Heart left ventricle (tissue), 16 donors: ENCODE measurements around the gene ATM. TPM values are rescaled to one million over a fixed set of nuclear protein-coding genes. Genes with fewer than 3 reads are reported as not detected.

Experiments
- ATAC-seq, 4 donors: fragments of 200-7000 bp; cut with Tn5 transposase; one replicate each; pipeline ENCODE4 v1.9.1; 2020 to 2022; ENCODE audit warnings: moderate library complexity in 4 of 4, mild to moderate bottlenecking in 3 of 4, moderate number of reproducible peaks in 1 of 4
- DNase-seq, 5 donors: peaks; one replicate each; pipeline ENCODE4 v3.0.0-alpha.2; 2020
- H3K27ac ChIP-seq, 12 donors: fragments of 200-600 bp; sonication (generic) in 4 of 12; one replicate each; pipeline versions ENCODE4 v1.5.0 to v1.8.0; 2016 to 2022; ENCODE audit warnings: mild to moderate bottlenecking in 2 of 12
- H3K27me3 ChIP-seq, 9 donors: fragments of 200-600 bp; sonication (generic) in 2 of 9; one replicate each; pipeline versions ENCODE4 v1.5.1 to v1.8.0; 2016 to 2022; ENCODE audit warnings: mild to moderate bottlenecking in 3 of 9
- H3K36me3 ChIP-seq, 9 donors: fragments of 200-600 bp; sonication (generic) in 2 of 9; one replicate each; pipeline versions ENCODE4 v1.5.0 to v1.8.0; 2018 to 2022; ENCODE audit warnings: mild to moderate bottlenecking in 2 of 9
- H3K4me1 ChIP-seq, 12 donors: fragments of 200-600 bp; sonication (generic) in 4 of 12; one replicate each; pipeline versions ENCODE4 v1.5.0 to v1.8.0; 2016 to 2022; ENCODE audit warnings: mild to moderate bottlenecking in 3 of 12
- H3K4me3 ChIP-seq, 12 donors: fragments of 200-600 bp; sonication (generic) in 4 of 12; one replicate each; pipeline versions ENCODE4 v1.5.0 to v1.8.0; 2017 to 2022; ENCODE audit warnings: mild to moderate bottlenecking in 9 of 12, moderate library complexity in 4 of 12
- H3K9me3 ChIP-seq, 12 donors: fragments of 200-600 bp; sonication (generic) in 4 of 12; one replicate each; pipeline versions ENCODE4 v1.5.0 to v1.8.0; 2016 to 2022; ENCODE audit warnings: mild to moderate bottlenecking in 1 of 12
- CTCF ChIP-seq, 12 donors: fragments of 200-600 bp; sonication (generic) in 4 of 12; IDR thresholded peaks; one replicate each; pipeline versions ENCODE4 v1.5.0 to v1.8.0; 2018 to 2022; ENCODE audit warnings: antibody characterized with exemption in 12 of 12, mild to moderate bottlenecking in 5 of 12
- POLR2A ChIP-seq, 2 donors: fragments of 450-650 bp; IDR thresholded peaks; one replicate each; pipeline ENCODE4 v1.6.1; 2017; ENCODE audit warnings: antibody characterized with exemption in 2 of 2, mild to moderate bottlenecking in 2 of 2, moderate library complexity in 2 of 2
- WGBS, 4 donors: extraction: QIAGEN DNeasy Blood & Tissue Kit in 2 of 4; methylation state at CpG; one replicate each; pipeline versions ENCODE4 v1.1.5 to v1.1.7; 2013 to 2018; 5-methylcytosine and 5-hydroxymethylcytosine counted together
- intact Hi-C, 10 donors: fragments of 100-400 bp; cut with DNase I; formaldehyde crosslinking; loops; one replicate each; pipeline versions ENCODE4 v1.11.1 to v1.14.2; 2022
- polyA plus RNA-seq, 2 donors: library from polyadenylated mRNA; stranded (reverse); fragments of 200-250 nt; gene quantifications; one replicate each; pipeline ENCODE4 v1.2.3, GENCODE V29; 2013
- total RNA-seq, 9 donors: library from RNA; depleted of rRNA in 2 of 9; stranded (reverse); fragments of >200 nt in 2 of 9; fragmentation: NEBNext Ultra II Directional in 3 of 9; extraction: Animal tissue kit (Norgen Biotek cat#: 25700) in 3 of 9; gene quantifications; one replicate each; pipeline versions ENCODE4 v1.1.0 to v1.2.4, GENCODE V29; 2016 to 2023
- donor health status: ischemic (EF 13 %, LVEDD 7.1; RV severe dilation, severe dysfunction).
- donor health status: healthy with polysubstance abuse.
- donor health status: DM: no; HTN: yes; CAD: no.
- donor health status: DM: no; HTN: no; CAD: no.
- donor health status: ischemic (EF 25% LVEDD 6.9; RV normal size, moderate dysfunction).
- donor health status: ischemic (EF 25% LVEDD 5.7; RV mildly dilated, moderate dysfunction).
- donor health status: healthy.
- donor health status: DM: yes; HTN: yes; CAD: no.
- donor health status: ischemic (EF 35%, LVEDD 5.7; RV mildly dilated, moderate dysfunction).
- donor health status: nonischemic (EF 11% LVEDD 7.7; RV severe dilation, severe dysfunction).
- donor health status: DM: yes; HTN: yes; CAD: no.
- donor health status: PGD.
- donor health status: ischemic (EF 29% LVEDD 5.4; RV normal size, mild dysfunction).
- donor health status: nonischemic (EF 23%, LVEDD 6.1; RV moderate dilation, normal function).

ATM gene
- total and polyA plus RNA-seq, 11 donors, result 14.0 to 50.8 (median 31.2) TPM

DNA sequence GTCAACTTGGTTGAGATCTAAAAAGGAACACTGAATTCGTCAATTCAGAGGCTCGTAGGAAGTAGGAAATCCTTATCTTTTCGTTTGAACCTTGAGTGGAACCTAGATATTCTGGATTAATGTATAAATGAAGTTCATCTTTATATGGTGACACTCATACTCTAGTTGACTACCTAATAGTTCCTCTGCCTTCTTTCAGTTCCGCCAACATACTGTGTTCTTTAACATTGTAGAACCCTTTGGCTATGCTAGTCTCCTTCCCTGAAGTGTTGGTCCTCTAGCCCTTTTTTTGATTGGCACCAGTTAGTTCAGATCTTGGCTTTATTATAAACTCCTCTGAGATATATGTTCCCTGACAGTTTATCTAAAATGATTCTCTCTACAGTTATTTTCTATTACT is 1.5 kb downstream of the ATM start:
- peak overlapping the region in 9 of 12 donors; percentile 68 to 93 (median 78) for H3K4me3 ChIP-seq
- peaks cover 0 to 25% (median 20%) of the 10 kb centered on the region in 9 donors for H3K36me3 ChIP-seq
- no peaks in the 10 kb centered on the region for H3K9me3 ChIP-seq
- peaks cover 0 to 79% (median 33%) of the 10 kb centered on the region in 12 donors for H3K4me1 ChIP-seq
- peak overlapping the region in 10 of 12 donors; percentile 89 to 96 (median 93) for H3K27ac ChIP-seq
- intact Hi-C loops, result loop anchor here in 6 of 10 donors (5.0 to 10.0 kb wide), 6 partner anchors 50 to 270 kb away; partner anchors contain the start of genes ACAT1 (in 2 of the 6), C11orf65 (in 1 of the 6), CUL5 (in 1 of the 6) and POGLUT3 (in 1 of the 6)
- DNase-seq (no peak), ATAC-seq (no peak)
- TF ChIP-seq POLR2A (IDR thresholded peaks at IDR 0.05), result no peak
- no peak for TF ChIP-seq CTCF (IDR thresholded peaks at IDR 0.05)
- H3K27me3 ChIP-seq, result no peaks in the 10 kb centered on the region
- 54 to 62% (median 57%) methylated on average over 4 of the region's 4 CpGs for WGBS, 4 donors

DNA sequence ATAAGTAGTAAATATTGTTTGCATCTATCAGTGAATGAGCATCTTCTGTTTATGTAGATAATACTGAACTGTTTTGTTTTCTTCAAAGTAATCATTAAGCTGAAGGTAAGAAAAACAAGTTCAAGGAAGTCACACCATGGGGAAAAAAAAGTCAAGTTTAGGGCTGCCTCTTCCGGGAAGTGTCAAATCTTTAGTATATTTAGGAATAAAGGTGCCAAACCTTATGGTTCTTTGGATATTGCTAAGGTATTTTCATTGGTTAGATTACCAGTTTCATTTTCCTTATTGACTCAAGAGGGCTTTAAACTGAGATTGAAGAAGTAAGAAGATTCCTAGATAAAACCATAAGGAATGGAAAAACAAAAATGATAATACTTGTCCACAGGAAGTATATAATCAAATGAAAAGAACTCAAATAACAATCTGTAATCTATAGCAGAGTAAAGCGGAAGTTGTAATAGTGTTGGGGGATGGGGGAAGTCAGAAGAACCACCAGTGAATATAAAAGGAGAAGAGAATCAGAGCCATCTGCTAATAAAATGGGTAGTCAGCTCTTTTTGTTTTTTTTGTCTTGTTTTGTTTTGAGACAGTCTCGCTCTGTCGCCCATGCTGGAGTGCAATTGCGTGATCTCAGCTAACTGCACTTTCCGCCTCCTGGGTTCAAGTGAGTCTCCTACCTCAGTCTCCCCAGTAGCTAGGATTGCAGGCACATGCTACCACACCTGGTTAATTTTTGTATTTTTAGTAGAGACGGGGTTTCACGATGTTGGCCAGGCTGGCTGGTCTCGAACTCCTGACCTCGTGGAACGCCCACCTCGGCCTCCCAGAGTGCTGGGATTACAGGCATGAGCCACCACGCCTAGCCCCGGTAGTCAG is 2.3 kb downstream of the ATM start:
- peaks cover 0 to 71% (median 31%) of the 10 kb centered on the region in 12 donors for H3K4me1 ChIP-seq
- H3K36me3 ChIP-seq, result peaks cover 0 to 33% (median 28%) of the 10 kb centered on the region in 9 donors
- intact Hi-C loops, result loop anchor here in 6 of 10 donors (5.0 to 10.0 kb wide), 6 partner anchors 50 to 270 kb away; partner anchors contain the start of genes ACAT1 (in 2 of the 6), C11orf65 (in 1 of the 6), CUL5 (in 1 of the 6) and POGLUT3 (in 1 of the 6)
- no peaks in the 10 kb centered on the region for H3K27me3 ChIP-seq
- DNase-seq, result no peak
- H3K27ac ChIP-seq, result peak overlapping the region in 6 of 12 donors; percentile 24 to 96 (median 92)
- peak overlapping the region in 7 of 12 donors; percentile 14 to 88 (median 74) for H3K4me3 ChIP-seq
- no peak for ATAC-seq
- TF ChIP-seq CTCF (IDR thresholded peaks at IDR 0.05) (no peak), POLR2A (IDR thresholded peaks at IDR 0.05) (no peak)
- WGBS, 4 donors, result 91 to 94% (median 92%) methylated on average over 14 of the region's 14 CpGs
- H3K9me3 ChIP-seq, result no peaks in the 10 kb centered on the region

- no peak for ATAC-seq
- H3K4me3 ChIP-seq, result peak overlapping the region in 1 of 12 donors; percentile 74
- TF ChIP-seq CTCF (IDR thresholded peaks at IDR 0.05) (no peak), POLR2A (IDR thresholded peaks at IDR 0.05) (no peak)
- intact Hi-C loops, result loop anchor here in 2 of 10 donors (10.0 kb wide), 2 partner anchors 51 to 269 kb away; partner anchors contain the start of gene POGLUT3 (in 1 of the 2)
- no peaks in the 10 kb centered on the region for H3K9me3 ChIP-seq
- no peak for DNase-seq
- no peaks in the 10 kb centered on the region for H3K27me3 ChIP-seq
- WGBS, 4 donors, result 91 to 97% (median 94%) methylated on average over 2 of the region's 2 CpGs
- H3K27ac ChIP-seq, result peak overlapping the region in 2 of 12 donors; percentile 40 to 96
- peaks cover 0 to 42% (median 37%) of the 10 kb centered on the region in 9 donors for H3K36me3 ChIP-seq
- H3K4me1 ChIP-seq, result peaks cover 0 to 62% (median 22%) of the 10 kb centered on the region in 12 donors
These were observed 3.2 kb downstream of the ATM start for GRCh38 chr11:108226036-108226435.

- 89 to 92% (median 91%) methylated on average over 2 of the region's 2 CpGs for WGBS, 4 donors
- ATAC-seq (no peak), DNase-seq (no peak)
- no peaks in the 10 kb centered on the region for H3K27me3 ChIP-seq
- peak overlapping the region in 1 of 12 donors; percentile 33 for H3K27ac ChIP-seq
- intact Hi-C loops, result loop anchor here in 2 of 10 donors (10.0 kb wide), 2 partner anchors 53 to 267 kb away; partner anchors contain the start of gene POGLUT3 (in 1 of the 2)
- no peaks in the 10 kb centered on the region for H3K9me3 ChIP-seq
- no peak overlapping the region for H3K4me3 ChIP-seq
- H3K36me3 ChIP-seq, result peaks cover 0 to 64% (median 59%) of the 10 kb centered on the region in 9 donors
- TF ChIP-seq CTCF (IDR thresholded peaks at IDR 0.05) (no peak), POLR2A (IDR thresholded peaks at IDR 0.05) (no peak)
- H3K4me1 ChIP-seq, result peaks cover 0 to 53% (median 16%) of the 10 kb centered on the region in 12 donors
These were observed 5.4 kb downstream of the ATM start for GRCh38 chr11:108228251-108228650.
